Liver (tissue), 9 donors: ENCODE results near the gene CPN1. TPM values are rescaled to one million over a fixed set of nuclear protein-coding genes. Genes with fewer than 3 reads are reported as not detected.

Source experiments
- DNase-seq: peaks from one replicate; pipeline ENCODE4 v3.0.0-alpha.2; 2017; ENCODE audit warnings: low spot score
- H3K27ac ChIP-seq, 2 donors: one replicate each; pipeline ENCODE4 v1.7.0; 2013; ENCODE audit warnings: inconsistent platforms in 2 of 2, low read length in 2 of 2, control low read depth in 1 of 2, low read depth in 1 of 2, mild to moderate bottlenecking in 1 of 2
- H3K27me3 ChIP-seq, 4 donors: one replicate each; pipeline versions ENCODE4 v1.6.1 to v1.7.0; 2013; ENCODE audit warnings: low read length in 3 of 4, inconsistent platforms in 1 of 4, mild to moderate bottlenecking in 1 of 4, moderate library complexity in 1 of 4; ENCODE audit not compliant: control insufficient read depth in 4 of 4, insufficient read depth in 4 of 4
- H3K36me3 ChIP-seq, 4 donors: one replicate each; pipeline versions ENCODE4 v1.6.1 to v1.7.0; 2013; ENCODE audit warnings: low read length in 3 of 4, mild to moderate bottlenecking in 3 of 4, low read depth in 1 of 4, moderate library complexity in 1 of 4; ENCODE audit not compliant: control insufficient read depth in 4 of 4, insufficient read depth in 3 of 4
- H3K4me1 ChIP-seq, 4 donors: one replicate each; pipeline versions ENCODE4 v1.6.1 to v1.7.0; 2013; ENCODE audit warnings: low read length in 3 of 4, mild to moderate bottlenecking in 3 of 4, moderate library complexity in 1 of 4; ENCODE audit not compliant: control insufficient read depth in 4 of 4, insufficient read depth in 4 of 4
- H3K4me3 ChIP-seq, 3 donors: one replicate each; pipeline versions ENCODE4 v1.6.1 to v1.7.0; 2013; ENCODE audit warnings: low read length in 3 of 3, control low read depth in 1 of 3, low read depth in 1 of 3, mild to moderate bottlenecking in 1 of 3
- H3K9ac ChIP-seq, 2 donors: one replicate each; pipeline ENCODE4 v1.7.0; 2013; ENCODE audit warnings: low read length in 2 of 2, mild to moderate bottlenecking in 2 of 2, moderate library complexity in 2 of 2, control low read depth in 1 of 2, low read depth in 1 of 2
- H3K9me3 ChIP-seq, 4 donors: one replicate each; pipeline versions ENCODE4 v1.6.1 to v1.7.0; 2013; ENCODE audit warnings: low read length in 3 of 4; ENCODE audit not compliant: control insufficient read depth in 4 of 4
- EGR1 ChIP-seq, 2 donors: IDR thresholded peaks; 2 replicates each; pipeline ENCODE4 v1.6.1; 2016 to 2018; ENCODE audit warnings: antibody characterized with exemption in 2 of 2, low read depth in 2 of 2
- FOXA1 ChIP-seq: IDR thresholded peaks from 2 replicates; pipeline ENCODE4 v1.6.1; 2016; ENCODE audit warnings: antibody characterized with exemption
- FOXA2 ChIP-seq: IDR thresholded peaks from 2 replicates; pipeline ENCODE4 v1.6.1; 2016; ENCODE audit warnings: antibody characterized with exemption
- GABPA ChIP-seq, 2 donors: IDR thresholded peaks in 1 of 2; conservative IDR thresholded peaks in 1 of 2; 2 replicates each; pipeline ENCODE4 v1.6.1; 2016; ENCODE audit warnings: antibody characterized with exemption in 2 of 2, mild to moderate bottlenecking in 1 of 2, moderate library complexity in 1 of 2
- HNF4A ChIP-seq, 2 donors: conservative IDR thresholded peaks; 2 replicates each; pipeline ENCODE4 v1.6.1; 2016; ENCODE audit warnings: antibody characterized with exemption in 2 of 2, mild to moderate bottlenecking in 2 of 2
- HNF4G ChIP-seq: IDR thresholded peaks from 2 replicates; pipeline ENCODE4 v1.6.1; 2016; ENCODE audit warnings: antibody characterized with exemption
- JUND ChIP-seq, 2 donors: IDR thresholded peaks; 2 replicates each; pipeline ENCODE4 v1.6.1; 2016; ENCODE audit warnings: antibody characterized with exemption in 2 of 2
- MAX ChIP-seq: IDR thresholded peaks from 2 replicates; pipeline ENCODE4 v1.6.1; 2016; ENCODE audit warnings: antibody characterized with exemption
- NR2F2 ChIP-seq: IDR thresholded peaks from 2 replicates; pipeline ENCODE4 v1.6.1; 2016; ENCODE audit warnings: antibody characterized with exemption
- RAD21 ChIP-seq, 2 donors: IDR thresholded peaks; 2 replicates each; pipeline ENCODE4 v1.6.1; 2016; ENCODE audit warnings: antibody characterized with exemption in 2 of 2, mild to moderate bottlenecking in 2 of 2
- RXRA ChIP-seq, 2 donors: IDR thresholded peaks; 2 replicates each; pipeline ENCODE4 v1.6.1; 2017 to 2018; ENCODE audit warnings: antibody characterized with exemption in 2 of 2, mild to moderate bottlenecking in 1 of 2
- SP1 ChIP-seq: IDR thresholded peaks from 2 replicates; pipeline ENCODE4 v1.6.1; 2018; ENCODE audit warnings: antibody characterized with exemption, mild to moderate bottlenecking
- YY1 ChIP-seq: IDR thresholded peaks from 2 replicates; pipeline ENCODE4 v1.6.1; 2016; ENCODE audit warnings: antibody characterized with exemption, mild to moderate bottlenecking
- WGBS: extraction: QIAGEN DNeasy Blood & Tissue Kit; methylation state at CpG from one replicate; pipeline ENCODE4 v1.1.7; 2013; 5-methylcytosine and 5-hydroxymethylcytosine counted together
- polyA plus RNA-seq, 2 donors: library from polyadenylated mRNA; stranded (reverse) in 1 of 2; unstranded in 1 of 2; fragments of 200-250 nt in 1 of 2; fragments of >200 nt in 1 of 2; fragmentation: Nextera tagmentation in 1 of 2; extraction: Ambion mirVana in 1 of 2; gene quantifications; one replicate each; pipeline versions ENCODE4 v1.2.1 to v1.2.3, GENCODE V29; 2013 to 2015
- total RNA-seq, 2 donors: library from RNA; depleted of rRNA; stranded (reverse); fragments of >200 nt; gene quantifications; one replicate each; pipeline ENCODE4 v1.2.3, GENCODE V29; 2014
- TF ChIP-seq, protein P1 (sequence below): IDR thresholded peaks from 2 replicates; pipeline ENCODE4 v1.6.1; 2016; ENCODE audit warnings: antibody characterized with exemption
- TF ChIP-seq, protein P2 (sequence below): IDR thresholded peaks from 2 replicates; pipeline ENCODE4 v1.6.1; 2016; ENCODE audit warnings: antibody characterized with exemption, mild to moderate bottlenecking
- TF ChIP-seq, protein P3 (sequence below): IDR thresholded peaks from 2 replicates; pipeline ENCODE4 v1.6.1; 2016; ENCODE audit warnings: antibody characterized with exemption
- TF ChIP-seq, protein P4 (sequence below): fragments of 150-350 bp; IDR thresholded peaks from 2 replicates; pipeline ENCODE4 v1.5.1; 2017; ENCODE audit warnings: improper control_type of control experiment, low read depth, low read length; ENCODE audit not compliant: missing input control
- donor health status: healthy.
- donor health status: healthy.
- donor health status: healthy.
- donor health status: healthy.
- donor health status: healthy.

Gene CPN1
- total and polyA plus RNA-seq, 4 donors = 30.4 to 119 (median 96.8) TPM

GRCh38 chr10:100101192-100102076 lies 19.8 kb upstream of the CPN1 start (continued):
- TF ChIP-seq, protein P1, sequence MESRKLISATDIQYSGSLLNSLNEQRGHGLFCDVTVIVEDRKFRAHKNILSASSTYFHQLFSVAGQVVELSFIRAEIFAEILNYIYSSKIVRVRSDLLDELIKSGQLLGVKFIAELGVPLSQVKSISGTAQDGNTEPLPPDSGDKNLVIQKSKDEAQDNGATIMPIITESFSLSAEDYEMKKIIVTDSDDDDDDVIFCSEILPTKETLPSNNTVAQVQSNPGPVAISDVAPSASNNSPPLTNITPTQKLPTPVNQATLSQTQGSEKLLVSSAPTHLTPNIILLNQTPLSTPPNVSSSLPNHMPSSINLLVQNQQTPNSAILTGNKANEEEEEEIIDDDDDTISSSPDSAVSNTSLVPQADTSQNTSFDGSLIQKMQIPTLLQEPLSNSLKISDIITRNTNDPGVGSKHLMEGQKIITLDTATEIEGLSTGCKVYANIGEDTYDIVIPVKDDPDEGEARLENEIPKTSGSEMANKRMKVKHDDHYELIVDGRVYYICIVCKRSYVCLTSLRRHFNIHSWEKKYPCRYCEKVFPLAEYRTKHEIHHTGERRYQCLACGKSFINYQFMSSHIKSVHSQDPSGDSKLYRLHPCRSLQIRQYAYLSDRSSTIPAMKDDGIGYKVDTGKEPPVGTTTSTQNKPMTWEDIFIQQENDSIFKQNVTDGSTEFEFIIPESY = peak; percentile 97
- TF ChIP-seq, protein P2, sequence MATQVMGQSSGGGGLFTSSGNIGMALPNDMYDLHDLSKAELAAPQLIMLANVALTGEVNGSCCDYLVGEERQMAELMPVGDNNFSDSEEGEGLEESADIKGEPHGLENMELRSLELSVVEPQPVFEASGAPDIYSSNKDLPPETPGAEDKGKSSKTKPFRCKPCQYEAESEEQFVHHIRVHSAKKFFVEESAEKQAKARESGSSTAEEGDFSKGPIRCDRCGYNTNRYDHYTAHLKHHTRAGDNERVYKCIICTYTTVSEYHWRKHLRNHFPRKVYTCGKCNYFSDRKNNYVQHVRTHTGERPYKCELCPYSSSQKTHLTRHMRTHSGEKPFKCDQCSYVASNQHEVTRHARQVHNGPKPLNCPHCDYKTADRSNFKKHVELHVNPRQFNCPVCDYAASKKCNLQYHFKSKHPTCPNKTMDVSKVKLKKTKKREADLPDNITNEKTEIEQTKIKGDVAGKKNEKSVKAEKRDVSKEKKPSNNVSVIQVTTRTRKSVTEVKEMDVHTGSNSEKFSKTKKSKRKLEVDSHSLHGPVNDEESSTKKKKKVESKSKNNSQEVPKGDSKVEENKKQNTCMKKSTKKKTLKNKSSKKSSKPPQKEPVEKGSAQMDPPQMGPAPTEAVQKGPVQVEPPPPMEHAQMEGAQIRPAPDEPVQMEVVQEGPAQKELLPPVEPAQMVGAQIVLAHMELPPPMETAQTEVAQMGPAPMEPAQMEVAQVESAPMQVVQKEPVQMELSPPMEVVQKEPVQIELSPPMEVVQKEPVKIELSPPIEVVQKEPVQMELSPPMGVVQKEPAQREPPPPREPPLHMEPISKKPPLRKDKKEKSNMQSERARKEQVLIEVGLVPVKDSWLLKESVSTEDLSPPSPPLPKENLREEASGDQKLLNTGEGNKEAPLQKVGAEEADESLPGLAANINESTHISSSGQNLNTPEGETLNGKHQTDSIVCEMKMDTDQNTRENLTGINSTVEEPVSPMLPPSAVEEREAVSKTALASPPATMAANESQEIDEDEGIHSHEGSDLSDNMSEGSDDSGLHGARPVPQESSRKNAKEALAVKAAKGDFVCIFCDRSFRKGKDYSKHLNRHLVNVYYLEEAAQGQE = peak; percentile 73

DNA sequence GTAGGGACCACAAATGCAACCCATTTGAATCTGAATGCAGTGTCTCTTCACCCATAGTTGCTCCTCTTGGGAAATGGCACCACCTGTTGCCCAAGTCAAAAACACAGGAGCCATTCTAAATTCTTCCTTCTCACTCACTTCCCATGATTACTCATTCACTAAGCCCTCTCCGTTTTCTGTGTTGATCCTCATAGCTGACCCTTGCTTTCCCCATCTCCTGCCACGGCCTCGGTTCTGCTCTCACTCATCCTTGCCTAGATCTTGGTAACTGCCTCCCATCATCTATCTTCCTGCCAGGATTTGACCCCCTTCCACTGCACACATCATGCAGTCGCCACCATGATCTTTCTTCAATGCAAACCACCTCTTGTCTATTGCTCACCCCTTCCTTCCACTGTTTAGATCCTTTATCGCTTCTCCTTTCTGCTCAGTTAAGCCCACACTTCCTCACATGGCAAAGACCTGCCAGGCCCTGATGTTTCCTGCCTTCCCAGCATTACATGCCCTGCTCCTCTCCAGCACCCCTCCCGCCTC lies 19.0 kb upstream of the CPN1 start:
- Histone ChIP-seq H3K9me3 (no peaks in the 10 kb centered on the region), H3K27ac (peak overlapping the region; percentile 91 to 97), H3K36me3 (no peaks in the 10 kb centered on the region), H3K4me1 (peaks cover 4 to 21% (median 11%) of the 10 kb centered on the region in 4 donors), H3K9ac (peak overlapping the region; percentile 33 to 84), H3K27me3 (no peaks in the 10 kb centered on the region), H3K4me3 (no peak overlapping the region)
- WGBS = 33% methylated on average over 6 of the region's 6 CpGs
- no peak for DNase-seq
- TF ChIP-seq, protein P2 = peak; percentile 22
- TF ChIP-seq SP1 = peak; percentile 17
- TF ChIP-seq, protein P3, sequence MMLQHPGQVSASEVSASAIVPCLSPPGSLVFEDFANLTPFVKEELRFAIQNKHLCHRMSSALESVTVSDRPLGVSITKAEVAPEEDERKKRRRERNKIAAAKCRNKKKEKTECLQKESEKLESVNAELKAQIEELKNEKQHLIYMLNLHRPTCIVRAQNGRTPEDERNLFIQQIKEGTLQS = no peak
- TF ChIP-seq NR2F2 = no peak
- TF ChIP-seq MAX = no peak
- peak; percentile 77 to 84 for TF ChIP-seq RAD21 (IDR thresholded peaks at IDR 0.05)
- peak; percentile 15 for TF ChIP-seq RXRA (IDR thresholded peaks at IDR 0.05)
- TF ChIP-seq EGR1 (IDR thresholded peaks at IDR 0.05; ENCODE audit: low read depth in 2 of 2) = no peak
- no peak for TF ChIP-seq GABPA (IDR thresholded peaks at IDR 0.05 in 1 of 2, conservative IDR thresholded peaks at IDR 0.05 in 1 of 2)
- TF ChIP-seq HNF4A (conservative IDR thresholded peaks at IDR 0.05) = peak; percentile 16 to 43
- TF ChIP-seq FOXA2 = no peak
- TF ChIP-seq, protein P4, sequence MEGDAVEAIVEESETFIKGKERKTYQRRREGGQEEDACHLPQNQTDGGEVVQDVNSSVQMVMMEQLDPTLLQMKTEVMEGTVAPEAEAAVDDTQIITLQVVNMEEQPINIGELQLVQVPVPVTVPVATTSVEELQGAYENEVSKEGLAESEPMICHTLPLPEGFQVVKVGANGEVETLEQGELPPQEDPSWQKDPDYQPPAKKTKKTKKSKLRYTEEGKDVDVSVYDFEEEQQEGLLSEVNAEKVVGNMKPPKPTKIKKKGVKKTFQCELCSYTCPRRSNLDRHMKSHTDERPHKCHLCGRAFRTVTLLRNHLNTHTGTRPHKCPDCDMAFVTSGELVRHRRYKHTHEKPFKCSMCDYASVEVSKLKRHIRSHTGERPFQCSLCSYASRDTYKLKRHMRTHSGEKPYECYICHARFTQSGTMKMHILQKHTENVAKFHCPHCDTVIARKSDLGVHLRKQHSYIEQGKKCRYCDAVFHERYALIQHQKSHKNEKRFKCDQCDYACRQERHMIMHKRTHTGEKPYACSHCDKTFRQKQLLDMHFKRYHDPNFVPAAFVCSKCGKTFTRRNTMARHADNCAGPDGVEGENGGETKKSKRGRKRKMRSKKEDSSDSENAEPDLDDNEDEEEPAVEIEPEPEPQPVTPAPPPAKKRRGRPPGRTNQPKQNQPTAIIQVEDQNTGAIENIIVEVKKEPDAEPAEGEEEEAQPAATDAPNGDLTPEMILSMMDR = peak; percentile 37
- TF ChIP-seq, protein P1 = no peak
- TF ChIP-seq JUND (IDR thresholded peaks at IDR 0.05) = no peak
- TF ChIP-seq YY1 = peak; percentile 87
- no peak for TF ChIP-seq HNF4G
- TF ChIP-seq FOXA1 = no peak
